PC-9 (cell line): ENCODE results near the gene KIF16B.

ENCODE experiments used
- CTCF ChIP-seq: fragments of 200-600 bp; sonication (generic); conservative IDR thresholded peaks from 2 replicates; pipeline ENCODE4 v1.6.1; 2017; ENCODE audit warnings: mixed run types, antibody characterized with exemption, mild to moderate bottlenecking, moderate library complexity
- EZH2 ChIP-seq: fragments of 200-600 bp; sonication (generic); IDR thresholded peaks from 2 replicates; pipeline ENCODE4 v1.8.0; 2017; ENCODE audit warnings: antibody characterized with exemption, low read depth

- TF ChIP-seq CTCF (no peak), EZH2 (no peak)
These were observed 115.7 kb downstream of the KIF16B start for GRCh38 chr20:16457514-16457913.
